Dermis microvascular lymphatic vessel endothelial cell (primary cell): ENCODE results near the gene WFIKKN2. TPM values are rescaled to one million over a fixed set of nuclear protein-coding genes. Genes with fewer than 3 reads are reported as not detected.

ENCODE experiments used
- DNase-seq, 2 donors: peaks; one replicate each; pipeline versions ENCODE4 v3.0.0 to v3.0.0-alpha.2; 2010; ENCODE audit warnings: low read depth in 2 of 2
- total RNA-seq: library from RNA; depleted of rRNA; stranded (reverse); fragments of >200 nt; gene quantifications from 2 replicates; pipeline ENCODE4 v1.2.1, GENCODE V29; 2014

WFIKKN2 gene
- total RNA-seq, 1 donor from 2014 or later = not detected

DNA sequence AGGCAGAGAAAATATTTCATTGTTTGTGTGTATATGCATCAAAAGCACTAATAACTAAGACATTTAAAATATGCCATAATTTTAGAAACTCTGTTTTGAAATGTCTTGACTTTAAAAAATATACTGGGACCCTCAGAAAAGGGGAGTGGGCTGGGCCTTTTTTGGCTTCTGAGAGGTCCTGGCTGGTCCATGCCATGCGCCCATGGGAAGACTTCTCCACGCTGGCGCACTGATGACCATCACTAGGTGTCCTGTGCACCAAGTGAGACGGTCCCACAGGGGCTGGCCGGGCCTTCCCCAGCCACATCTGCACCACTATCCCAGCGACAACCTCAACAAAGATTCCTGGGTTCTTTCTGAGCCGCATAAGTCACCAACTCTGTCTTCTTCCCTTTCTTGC is 27.0 kb upstream of the WFIKKN2 start:
- no peak for DNase-seq

DNA sequence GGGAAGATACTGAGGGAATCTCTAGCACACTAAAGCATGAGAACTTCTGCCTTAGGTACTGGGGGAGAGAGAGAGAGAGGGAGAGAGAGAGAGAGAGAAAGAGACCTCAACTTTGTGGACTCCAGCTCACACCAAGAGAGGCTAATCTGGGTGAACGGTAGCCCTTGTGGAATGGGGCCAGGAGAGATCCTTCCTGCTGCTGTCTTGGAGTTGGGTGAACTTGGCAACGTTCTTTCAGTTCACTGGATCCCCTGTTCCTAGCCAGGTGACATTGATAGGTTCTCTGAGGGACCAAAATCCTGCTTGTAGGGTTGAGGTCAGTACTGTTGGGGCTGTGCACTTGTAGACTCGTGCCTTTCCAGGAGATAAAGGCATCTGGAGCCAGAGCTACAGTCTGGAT is 26.5 kb upstream of the WFIKKN2 start:
- DNase-seq = no peak

DNA sequence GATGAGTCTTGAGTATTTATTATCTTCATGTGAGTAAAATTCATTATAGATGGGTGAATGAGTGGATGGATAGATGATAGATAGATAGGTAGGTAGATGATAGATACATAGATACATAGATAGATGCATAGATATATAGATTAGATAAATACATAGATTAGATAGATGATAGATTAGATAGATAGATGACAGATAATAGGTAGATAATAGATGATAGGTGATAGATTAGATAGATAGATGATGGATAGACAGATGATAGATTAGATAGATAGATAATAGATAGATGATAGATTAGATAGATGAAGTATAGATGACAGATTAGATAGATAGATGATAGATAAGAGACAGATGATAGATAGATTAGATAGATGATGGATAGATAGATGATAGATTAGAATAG is 21.8 kb upstream of the WFIKKN2 start:
- DNase-seq = no peak

DNA sequence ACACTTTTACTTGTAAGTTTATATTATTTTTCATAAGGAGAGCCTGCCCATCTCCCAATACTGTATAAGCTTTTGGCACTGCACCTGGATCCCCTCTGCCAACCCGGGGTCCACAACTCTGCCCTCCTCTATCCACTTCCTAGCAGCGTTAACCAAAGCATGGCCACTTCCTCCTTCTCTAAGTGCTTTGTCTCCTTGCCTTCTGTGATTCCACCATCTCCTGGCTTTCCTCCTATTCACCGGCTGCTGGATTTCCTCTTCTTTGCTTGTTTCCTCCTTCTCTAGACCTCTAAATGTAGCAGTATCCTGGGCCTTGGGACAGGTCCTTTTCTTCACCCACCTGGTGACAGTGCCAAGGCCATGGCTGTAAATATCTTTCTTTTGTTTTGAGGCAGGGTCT is 20.0 kb upstream of the WFIKKN2 start:
- DNase-seq = no peak

DNA sequence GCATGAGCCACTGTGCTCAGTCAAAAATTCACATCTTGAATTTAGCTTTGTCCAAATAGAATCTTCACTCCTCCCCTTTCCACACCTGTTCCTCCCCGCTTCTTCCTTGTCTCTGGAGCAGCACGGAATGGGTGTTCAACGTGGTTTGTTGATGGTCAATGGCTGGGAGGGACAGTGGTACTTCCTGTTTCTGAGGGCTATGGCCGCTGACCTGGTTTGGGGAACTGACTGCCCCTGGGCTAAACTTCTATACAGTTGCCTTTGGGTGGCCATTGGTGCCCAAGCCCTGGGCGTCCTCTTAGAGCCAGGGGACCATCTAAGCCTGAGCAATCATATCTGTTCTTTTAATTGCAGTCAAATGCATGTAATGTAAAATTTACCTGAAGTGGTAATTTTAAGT is 19.1 kb upstream of the WFIKKN2 start:
- DNase-seq = no peak

DNA sequence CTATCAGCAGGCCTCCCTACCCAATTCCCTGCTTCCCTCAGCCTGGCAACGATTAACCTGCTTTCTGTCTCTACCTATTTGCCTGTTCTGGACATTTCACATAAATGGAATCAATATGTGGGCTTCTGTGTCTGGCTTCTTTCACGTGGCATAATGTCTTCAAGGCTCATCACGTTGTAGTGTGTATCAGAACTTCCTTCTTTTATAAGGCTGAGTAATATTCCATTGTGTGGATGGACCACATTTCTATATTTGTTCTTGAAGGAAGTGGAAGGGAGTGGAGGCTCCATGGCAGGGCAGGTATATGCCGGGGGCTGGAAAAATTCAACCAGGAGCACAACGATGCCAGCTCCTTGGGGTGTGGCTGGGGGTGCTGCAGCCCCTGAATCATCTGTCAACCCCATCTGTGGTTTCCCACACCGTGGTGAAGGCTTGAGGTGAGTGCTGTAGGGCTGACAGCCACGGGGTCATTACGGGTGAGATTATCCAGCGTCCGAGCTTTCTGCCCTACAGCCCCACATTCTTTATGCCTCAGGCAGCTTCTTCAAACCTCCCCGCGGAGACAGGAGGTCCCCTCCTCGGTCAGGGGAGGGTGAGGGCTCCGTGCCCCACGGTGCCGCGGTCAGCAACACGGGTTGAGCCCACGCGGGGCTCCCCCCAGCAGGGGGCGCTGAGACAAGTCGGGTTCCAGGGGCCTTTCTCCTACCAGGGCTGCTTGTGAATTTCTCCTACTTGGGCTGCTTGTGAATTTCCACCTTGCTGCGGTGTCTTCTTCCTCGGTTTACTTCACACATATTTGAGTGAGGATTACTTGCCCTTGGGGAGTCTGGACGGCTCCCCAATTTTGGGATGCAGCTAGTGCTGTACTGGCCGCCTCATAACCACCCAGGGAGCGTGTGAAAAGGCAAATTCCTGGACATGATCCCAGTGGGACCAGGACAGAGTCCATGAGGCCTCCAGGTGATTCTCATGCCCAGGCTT is 18.3 kb upstream of the WFIKKN2 start:
- DNase-seq = peak in 1 of 2 donors; percentile 31

DNA sequence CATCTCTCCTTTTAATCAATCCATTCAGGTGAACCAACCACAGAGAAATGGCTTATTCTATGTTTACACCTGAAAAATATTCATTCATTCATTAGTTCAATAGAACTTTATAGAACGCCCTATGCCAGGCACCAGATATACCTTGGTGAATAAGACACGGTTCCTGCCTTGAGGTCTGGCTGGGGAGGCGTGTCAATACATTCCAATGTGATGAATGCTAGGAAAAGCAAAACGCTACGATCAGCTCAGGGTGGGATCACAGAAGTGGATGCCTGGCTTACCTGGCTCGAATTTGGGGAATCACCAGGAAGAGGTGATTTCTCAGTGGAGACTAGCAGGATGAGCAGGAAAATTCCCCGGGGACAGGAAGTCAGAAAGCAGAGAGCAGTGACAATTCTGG is 17.5 kb upstream of the WFIKKN2 start:
- no peak for DNase-seq

DNA sequence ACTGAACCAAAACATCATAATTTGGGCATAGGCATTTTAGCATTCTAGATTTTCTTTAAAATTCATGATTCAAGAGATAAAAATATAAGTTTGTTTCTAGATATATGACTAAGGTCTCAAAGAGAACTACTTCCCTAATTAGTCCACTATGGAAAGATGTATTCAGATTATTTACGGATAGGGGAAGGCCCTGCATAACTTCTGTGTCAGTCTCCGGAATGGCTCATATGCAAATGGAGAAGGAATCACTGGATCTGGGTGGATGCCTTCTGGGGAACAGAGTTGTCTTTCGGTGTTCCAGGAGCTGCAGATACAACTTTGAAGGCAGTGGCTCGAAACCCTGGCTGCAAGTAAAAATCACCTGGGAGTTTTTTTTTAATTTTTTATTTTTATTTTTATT is 17.1 kb upstream of the WFIKKN2 start:
- no peak for DNase-seq

DNA sequence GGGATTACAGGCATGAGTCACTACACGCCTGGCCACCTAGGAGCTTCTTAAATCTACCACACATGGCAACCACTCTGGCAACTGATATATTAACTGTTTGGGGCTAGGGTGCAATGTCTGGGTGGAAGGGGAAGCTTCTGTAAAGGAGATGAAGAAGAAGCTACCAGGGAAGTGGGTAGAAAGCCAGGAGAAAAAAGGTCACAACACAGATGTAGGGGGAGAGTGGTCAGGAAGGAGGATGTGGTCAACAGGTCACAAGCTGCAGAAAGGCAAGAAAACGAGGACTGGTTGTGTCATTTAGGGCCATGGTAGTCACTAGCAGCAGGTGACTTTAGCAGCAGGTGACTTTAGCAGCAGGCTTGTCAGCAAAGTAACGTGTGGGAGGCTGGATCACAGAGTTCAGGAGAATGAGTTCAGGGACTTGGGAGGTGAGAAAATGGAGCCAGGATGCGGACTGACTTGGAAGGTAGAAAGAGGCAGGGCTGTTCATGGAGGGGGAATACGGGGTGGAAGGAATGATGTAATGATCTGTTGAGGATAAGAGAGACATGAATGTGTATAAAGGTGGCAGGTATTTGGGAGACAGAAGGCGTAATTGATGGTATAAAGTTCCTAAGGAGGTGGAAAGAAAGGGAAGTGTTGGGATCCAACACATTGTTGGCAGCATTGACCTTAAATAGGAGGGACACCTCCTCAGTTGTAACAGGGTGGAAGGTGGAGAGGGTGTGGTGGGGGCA is 16.3 kb upstream of the WFIKKN2 start:
- DNase-seq = no peak

DNA sequence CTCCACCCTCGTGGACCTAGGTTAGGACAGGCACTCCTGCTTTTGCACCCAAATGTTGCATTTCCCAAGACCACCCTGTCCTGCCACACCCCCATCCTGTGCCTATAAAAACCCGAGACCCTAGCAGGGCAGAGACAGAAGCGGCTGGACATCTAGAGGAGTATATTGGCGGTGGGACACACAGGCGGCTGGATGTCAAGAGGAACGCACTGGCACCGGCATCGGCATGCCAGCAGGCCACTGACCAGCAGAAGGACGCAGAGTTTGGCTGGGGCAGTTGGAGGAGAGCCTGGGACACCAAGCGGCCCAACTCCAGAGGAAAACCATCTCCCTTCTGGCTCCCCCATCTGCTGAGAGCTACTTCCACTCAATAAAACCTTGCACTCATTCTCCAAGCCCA is 14.7 kb upstream of the WFIKKN2 start:
- no peak for DNase-seq

DNA sequence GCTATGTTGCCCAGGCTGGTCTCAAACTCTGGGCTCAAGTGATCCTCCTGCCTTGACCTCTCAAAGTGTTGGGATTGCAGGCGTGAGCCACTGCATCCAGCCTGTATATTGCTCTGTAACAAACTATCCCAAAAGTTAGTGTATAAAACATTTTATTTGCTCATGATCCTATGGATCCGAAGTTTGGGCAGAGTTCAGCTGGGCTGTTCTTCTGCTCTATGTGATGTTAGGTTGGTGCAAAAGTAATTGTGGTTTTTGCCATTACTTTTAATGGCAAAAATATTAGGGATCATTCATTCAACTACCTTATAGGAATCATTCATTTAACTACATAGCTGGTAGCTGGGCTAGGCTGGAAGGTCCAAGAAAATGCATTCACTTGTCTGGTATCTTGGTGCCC is 12.8 kb upstream of the WFIKKN2 start:
- no peak for DNase-seq

DNA sequence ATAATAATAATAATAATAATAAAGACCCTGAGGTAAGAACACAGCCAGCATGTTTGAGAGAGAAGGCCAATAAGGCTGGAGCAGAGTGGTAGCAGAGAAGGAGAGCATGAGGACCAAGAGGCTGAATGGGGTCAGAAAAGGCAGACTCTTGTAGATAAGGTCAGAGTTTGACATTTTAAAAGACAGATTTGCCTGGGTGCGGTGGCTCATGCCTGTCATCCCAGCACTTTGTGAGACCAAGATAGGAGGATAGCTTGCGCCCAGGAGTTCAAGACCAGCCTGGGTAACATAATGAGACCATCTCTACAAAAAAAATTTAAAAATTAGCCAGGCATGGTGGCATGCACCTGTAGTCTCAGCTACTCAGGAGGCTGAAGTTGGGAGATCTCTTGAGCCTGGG is 11.0 kb upstream of the WFIKKN2 start:
- DNase-seq = no peak

DNA sequence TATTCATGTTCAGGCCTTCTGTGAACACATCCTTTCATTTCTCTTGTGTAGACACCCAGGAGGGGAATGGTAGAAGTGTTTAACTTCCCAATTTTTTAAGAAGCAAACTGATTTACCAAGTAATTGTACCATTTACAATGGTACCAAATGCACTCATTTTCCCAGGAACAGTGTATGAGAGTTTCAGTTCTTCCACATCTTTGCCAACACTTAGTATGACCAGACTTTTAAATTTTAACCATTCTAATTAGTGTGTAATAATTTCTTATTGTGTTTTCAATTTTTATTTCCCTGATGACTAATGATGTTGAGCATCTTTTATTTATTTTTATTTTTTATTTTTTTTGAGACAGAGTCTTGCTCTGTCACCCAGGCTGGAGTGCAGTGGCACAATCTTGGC is 10.2 kb upstream of the WFIKKN2 start:
- DNase-seq = no peak

DNA sequence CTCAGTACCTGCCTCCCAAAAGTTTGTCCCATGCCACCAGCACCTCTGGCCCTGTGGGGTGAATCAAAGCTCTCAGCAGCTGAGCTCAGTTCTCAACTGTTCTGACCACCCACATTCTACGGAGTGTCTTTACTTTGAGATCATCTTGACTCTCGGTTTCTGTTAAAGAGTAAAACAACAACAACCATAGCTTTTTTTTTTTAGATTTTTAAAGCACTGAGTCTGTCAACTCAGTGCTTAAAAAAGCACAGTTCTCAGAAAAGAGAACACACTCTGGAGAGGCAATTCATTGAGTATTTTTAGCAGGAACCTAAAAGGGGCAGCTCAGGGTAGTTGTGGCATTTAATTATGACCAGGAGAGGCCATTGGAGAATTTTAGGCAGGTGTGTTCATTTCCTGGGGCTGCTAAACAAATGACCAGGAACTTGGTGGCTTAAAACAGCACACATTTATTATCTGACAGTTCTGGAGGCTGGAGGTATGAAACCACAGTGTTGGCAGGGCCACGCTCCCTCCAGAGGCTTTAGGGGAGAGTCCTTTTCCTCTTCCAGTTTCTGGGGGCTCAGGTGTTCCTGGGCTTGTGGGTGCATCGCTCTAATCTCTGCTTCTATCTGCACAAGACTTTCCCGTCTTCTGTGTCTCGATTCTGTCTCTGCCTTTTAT is 6.7 kb upstream of the WFIKKN2 start:
- no peak for DNase-seq

DNA sequence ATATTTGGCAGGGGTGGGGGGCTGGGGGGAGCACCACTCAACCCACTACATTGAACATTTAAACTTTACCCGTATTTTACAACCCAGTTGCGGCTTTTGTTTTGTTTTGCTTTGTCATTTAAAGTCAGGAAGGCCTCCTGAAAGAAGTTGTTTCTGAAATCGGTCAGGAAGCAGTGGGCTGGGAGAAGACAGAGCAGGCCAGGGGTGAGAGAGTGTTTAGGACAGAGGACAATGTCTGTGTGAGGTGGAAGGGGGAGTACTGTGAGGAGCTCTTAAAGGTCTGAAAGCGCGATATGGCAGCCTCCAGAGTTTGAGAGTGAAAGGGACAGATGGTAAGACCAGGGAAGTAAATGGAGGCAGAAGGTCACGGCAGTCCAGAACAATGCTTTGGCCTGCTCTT is 6.1 kb upstream of the WFIKKN2 start:
- DNase-seq = no peak

DNA sequence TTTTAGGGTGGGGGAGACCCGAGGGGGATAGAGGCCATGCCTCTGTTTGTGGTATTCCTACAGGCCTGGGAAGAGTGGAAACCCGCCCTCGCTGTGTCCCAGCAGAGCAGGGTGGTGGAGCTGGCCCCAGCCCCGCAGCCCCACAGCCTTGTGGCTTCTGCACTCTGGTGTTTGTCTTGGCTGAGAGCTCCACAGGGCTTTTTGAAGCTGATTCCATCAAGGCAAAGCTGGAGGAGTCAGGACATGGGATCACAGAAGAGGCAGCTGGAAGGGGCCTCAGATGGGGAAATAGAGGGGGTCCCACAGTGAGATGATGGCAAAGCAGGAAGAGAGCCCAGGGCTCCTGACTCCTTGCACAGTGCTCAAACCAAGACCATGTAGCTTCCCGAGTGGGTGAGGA is 5.0 kb upstream of the WFIKKN2 start:
- no peak for DNase-seq

DNA sequence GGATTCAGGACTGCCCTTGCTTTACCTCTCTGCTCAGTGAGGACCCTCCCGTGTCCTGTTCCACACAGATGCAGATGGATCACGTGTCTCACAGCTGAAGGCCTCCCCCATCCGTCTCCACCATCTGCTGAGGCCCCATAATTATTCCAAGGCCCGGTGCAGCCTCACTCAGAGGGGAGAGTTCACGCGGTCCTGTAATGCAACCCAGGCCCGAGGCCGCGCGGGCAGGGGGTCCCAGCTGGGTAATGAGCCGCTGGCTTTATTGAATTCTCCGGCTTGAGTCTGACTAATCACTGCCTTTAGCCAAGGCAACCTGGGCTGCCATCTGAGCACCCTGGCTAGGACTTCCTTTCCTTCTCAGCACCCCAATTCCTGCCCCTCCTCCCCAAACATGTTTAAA is 4.4 kb upstream of the WFIKKN2 start:
- DNase-seq = no peak

DNA sequence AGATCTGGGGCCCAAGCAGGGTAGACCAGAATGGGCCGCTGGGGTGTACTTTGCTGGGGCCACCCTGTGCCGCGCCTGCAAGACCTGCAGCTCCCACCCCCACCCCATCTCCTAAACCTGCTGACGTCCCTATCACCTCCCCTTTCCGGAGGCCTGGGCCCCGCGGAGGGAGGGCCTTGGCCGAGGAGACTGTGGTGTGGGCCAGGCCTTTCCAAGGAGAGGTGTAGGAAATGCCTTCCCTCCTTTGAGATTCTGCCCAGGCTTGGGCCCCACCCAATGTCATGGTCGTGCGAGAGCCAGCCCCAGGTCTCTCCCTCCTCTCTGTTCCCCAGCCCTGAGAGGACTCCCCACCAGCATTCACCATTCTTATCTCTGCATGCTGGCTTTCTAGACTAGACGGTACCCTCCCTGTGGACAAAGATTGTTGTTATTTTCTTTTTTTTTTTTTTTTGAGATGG is 3.9 kb upstream of the WFIKKN2 start:
- DNase-seq = no peak

DNA sequence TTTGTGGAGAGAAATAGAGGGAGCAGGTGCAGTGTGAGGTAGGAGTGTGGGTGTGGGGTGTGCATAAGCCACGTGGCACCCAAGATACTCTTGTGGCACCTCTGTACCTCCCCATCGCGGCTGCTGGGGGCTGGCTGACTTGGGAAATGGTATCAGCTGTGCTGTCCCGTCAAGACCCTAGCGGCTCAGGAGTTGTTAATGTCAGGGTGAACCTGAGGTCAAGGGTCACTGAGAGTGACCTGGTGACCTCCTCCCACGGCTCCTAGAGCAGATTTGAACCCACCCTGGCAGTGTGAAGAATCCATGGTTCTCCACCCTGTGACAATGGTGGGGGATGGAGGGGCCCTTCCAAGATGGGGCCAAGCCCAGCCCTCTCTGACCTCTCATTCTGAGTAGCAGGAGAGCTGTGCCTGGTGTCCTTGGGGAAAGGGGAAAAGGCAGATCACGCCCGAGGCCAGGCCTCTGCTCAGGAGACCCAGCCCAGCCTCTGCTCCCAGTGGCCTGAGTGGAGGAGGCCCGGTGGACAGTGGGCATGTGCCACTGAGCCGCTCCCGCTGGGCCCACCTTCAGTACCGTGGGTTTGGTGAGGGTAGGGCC is 3.0 kb upstream of the WFIKKN2 start:
- DNase-seq = no peak

DNA sequence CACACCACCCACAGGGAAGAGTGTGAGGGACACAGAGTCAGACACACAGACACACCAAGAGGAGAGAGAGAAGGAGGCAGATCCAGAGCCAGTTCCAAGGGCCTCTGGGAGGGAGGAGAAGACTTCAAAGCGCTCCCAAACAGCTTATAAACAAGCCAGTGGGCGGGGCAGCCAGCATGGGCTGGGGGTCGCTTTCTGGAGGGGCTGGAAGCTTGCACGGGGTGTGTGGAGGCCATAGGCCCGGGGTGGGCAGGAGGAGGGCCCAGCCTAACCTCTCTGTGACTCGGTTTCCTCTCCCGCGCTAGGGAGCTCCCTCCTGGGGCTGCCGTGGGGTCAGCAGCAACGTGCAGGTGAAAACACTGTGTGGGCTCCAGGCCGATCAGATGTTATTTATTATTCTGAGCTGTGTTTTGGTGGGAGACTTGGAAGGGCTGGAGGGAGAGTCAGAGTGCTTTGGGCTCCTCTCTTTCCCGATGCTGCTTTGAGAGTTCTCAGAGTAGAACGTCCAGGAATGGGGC is 2.5 kb upstream of the WFIKKN2 start:
- no peak for DNase-seq
